ENCODE measurements around the gene MUC6. TPM values are rescaled to one million over a fixed set of nuclear protein-coding genes. Genes with fewer than 3 reads are reported as not detected.
"Not testable (repeated sequence)": the region's sequence is repeated elsewhere in the genome, so short reads cannot be mapped to it uniquely, and the experiment has no call there.

MUC6 gene
- total RNA-seq, 4 donors from 2014 or later: 0.43 to 3.5 TPM; not detected in 2

GRCh38 chr11:1019321-1019910 lies 17.1 kb downstream of the MUC6 start:
- no peaks in the 10 kb centered on the region for H3K36me3 ChIP-seq
- H3K27ac ChIP-seq: no peak overlapping the region
- no peak overlapping the region for H3K4me3 ChIP-seq
- TF ChIP-seq POLR2A (IDR thresholded peaks at IDR 0.05) (no peak), CTCF (IDR thresholded peaks at IDR 0.05) (no peak)
- intact Hi-C loops (cut with DNase I; ENCODE audit: low total_unique reads): no loop called here
- no peaks in the 10 kb centered on the region for H3K9me3 ChIP-seq
- no peaks in the 10 kb centered on the region for H3K27me3 ChIP-seq
- H3K4me1 ChIP-seq: no peaks in the 10 kb centered on the region
- DNase-seq: no peak

GRCh38 chr11:1018091-1018490 lies 18.4 kb downstream of the MUC6 start:
- no peaks in the 10 kb centered on the region for H3K9me3 ChIP-seq
- H3K4me1 ChIP-seq: no peaks in the 10 kb centered on the region
- DNase-seq: no peak
- TF ChIP-seq POLR2A (IDR thresholded peaks at IDR 0.05) (no peak), CTCF (IDR thresholded peaks at IDR 0.05) (no peak)
- no peak overlapping the region for H3K4me3 ChIP-seq
- no peak overlapping the region for H3K27ac ChIP-seq
- intact Hi-C loops (cut with DNase I; ENCODE audit: low total_unique reads): no loop called here
- no peaks in the 10 kb centered on the region for H3K36me3 ChIP-seq
- no peaks in the 10 kb centered on the region for H3K27me3 ChIP-seq

- intact Hi-C loops (cut with DNase I; ENCODE audit: low total_unique reads): no loop called here
- TF ChIP-seq CTCF (IDR thresholded peaks at IDR 0.05) (no peak), POLR2A (IDR thresholded peaks at IDR 0.05) (no peak)
- DNase-seq: peak in 1 of 2 donors; percentile 34
These were observed 19.1 kb downstream of the MUC6 start for GRCh38 chr11:1017269-1018005.

GRCh38 chr11:1016610-1017126 lies 19.9 kb downstream of the MUC6 start:
- H3K36me3 ChIP-seq; H3K4me1 ChIP-seq; H3K27me3 ChIP-seq; H3K27ac ChIP-seq; DNase-seq; H3K4me3 ChIP-seq; H3K9me3 ChIP-seq; intact Hi-C loops (cut with DNase I; ENCODE audit: low total_unique reads): not testable (repeated sequence)

More at GRCh38 chr11:1017269-1018005, 19.1 kb downstream of the MUC6 start:
- no peak overlapping the region for H3K4me3 ChIP-seq
- no peaks in the 10 kb centered on the region for H3K9me3 ChIP-seq
- H3K27me3 ChIP-seq: no peaks in the 10 kb centered on the region
- H3K36me3 ChIP-seq: no peaks in the 10 kb centered on the region
- no peak overlapping the region for H3K27ac ChIP-seq
- no peaks in the 10 kb centered on the region for H3K4me1 ChIP-seq

- H3K27ac ChIP-seq: no peak overlapping the region
- H3K4me3 ChIP-seq: no peak overlapping the region
- TF ChIP-seq CTCF (IDR thresholded peaks at IDR 0.05) (no peak), POLR2A (IDR thresholded peaks at IDR 0.05) (no peak)
- no peaks in the 10 kb centered on the region for H3K4me1 ChIP-seq
- no peaks in the 10 kb centered on the region for H3K9me3 ChIP-seq
- intact Hi-C loops (cut with DNase I; ENCODE audit: low total_unique reads): no loop called here
- DNase-seq: no peak
- H3K36me3 ChIP-seq: no peaks in the 10 kb centered on the region
- H3K27me3 ChIP-seq: no peaks in the 10 kb centered on the region
These were observed 20.5 kb downstream of the MUC6 start for GRCh38 chr11:1015826-1016545.

Data from uterus (tissue), 4 donors.